Limb (tissue), 2 donors: ENCODE measurements around the gene HOXB3.

Experiments
- DNase-seq, 2 donors: peaks; one replicate each; pipeline ENCODE4 v3.0.0-alpha.2; 2016; ENCODE audit errors: extremely low spot score in 2 of 2

HOXB3 gene

GRCh38 chr17:48571024-48571818 is 18.8 kb downstream of the HOXB3 start:
- DNase-seq: peak in 1 of 2 donors; percentile 73

- peak in 1 of 2 donors; percentile 59 for DNase-seq
Observed at GRCh38 chr17:48570325-48571023, 19.6 kb downstream of the HOXB3 start.

GRCh38 chr17:48569674-48570324 is 20.2 kb downstream of the HOXB3 start:
- DNase-seq: no peak

- DNase-seq: peak in 1 of 2 donors; percentile 60
Observed at GRCh38 chr17:48569240-48569582, 20.8 kb downstream of the HOXB3 start.

- peak in 1 of 2 donors; percentile 66 for DNase-seq
Observed at GRCh38 chr17:48568499-48569239, 21.4 kb downstream of the HOXB3 start.

GRCh38 chr17:48567646-48568354 is 22.2 kb downstream of the HOXB3 start:
- no peak for DNase-seq

- DNase-seq: no peak
Observed at GRCh38 chr17:48567209-48567608, 22.8 kb downstream of the HOXB3 start.

GRCh38 chr17:48566717-48567116 is 23.3 kb downstream of the HOXB3 start:
- no peak for DNase-seq

GRCh38 chr17:48565925-48566710 is 23.9 kb downstream of the HOXB3 start:
- no peak for DNase-seq

- DNase-seq: peak in 1 of 2 donors; percentile 57
Observed at GRCh38 chr17:48565022-48565554, 25.0 kb downstream of the HOXB3 start.

GRCh38 chr17:48564188-48565021 is 25.6 kb downstream of the HOXB3 start:
- peak in 1 of 2 donors; percentile 66 for DNase-seq

GRCh38 chr17:48563867-48564187 is 26.2 kb downstream of the HOXB3 start:
- peak in 1 of 2 donors; percentile 59 for DNase-seq

GRCh38 chr17:48563385-48563838 is 26.6 kb downstream of the HOXB3 start:
- DNase-seq: peak in 1 of 2 donors; percentile 61

GRCh38 chr17:48562934-48563333 is 27.1 kb downstream of the HOXB3 start:
- DNase-seq: no peak

GRCh38 chr17:48561884-48562810 is 27.9 kb downstream of the HOXB3 start:
- DNase-seq: no peak

- DNase-seq: no peak
Observed at GRCh38 chr17:48559840-48560817, 29.9 kb downstream of the HOXB3 start.
